HepG2 (cell line): ENCODE results near the gene UGGT1. TPM values are rescaled to one million over a fixed set of nuclear protein-coding genes. Genes with fewer than 3 reads are reported as not detected.

Experiments
- CBFB ChIP-seq: sonication (generic); formaldehyde crosslinking; IDR thresholded peaks from 2 replicates; pipeline ENCODE4 v1.4.0; 2020; ENCODE audit warnings: missing genetic modification reagents
- CHD2 ChIP-seq: IDR thresholded peaks from 2 replicates; pipeline ENCODE4 v1.6.1; 2011; ENCODE audit warnings: low read depth, low read length, improper control_type of control experiment
- HOXA5 ChIP-seq: sonication (generic); formaldehyde crosslinking; IDR thresholded peaks from 2 replicates; pipeline ENCODE4 v1.4.0; 2020; ENCODE audit warnings: missing genetic modification reagents
- JARID2 ChIP-seq: sonication (generic); formaldehyde crosslinking; IDR thresholded peaks from 2 replicates; pipeline ENCODE4 v1.8.1; 2023; ENCODE audit warnings: missing genetic modification reagents, inconsistent platforms; ENCODE audit not compliant: insufficient replicate concordance
- KAT8 ChIP-seq: IDR thresholded peaks from 2 replicates; pipeline ENCODE4 v1.6.1; 2016; ENCODE audit warnings: missing genetic modification reagents, missing compliant biosample characterization
- KDM3A ChIP-seq: IDR thresholded peaks from 2 replicates; pipeline ENCODE4 v1.6.1; 2018; ENCODE audit warnings: low read depth, missing compliant biosample characterization
- MAFK ChIP-seq, 2 experiments: IDR thresholded peaks in 1 of 2; conservative IDR thresholded peaks in 1 of 2; 2 replicates each; pipeline ENCODE4 v1.6.1; 2011; ENCODE audit warnings: improper control_type of control experiment in 2 of 2, low read length in 2 of 2
- MTF2 ChIP-seq: sonication (generic); formaldehyde crosslinking; IDR thresholded peaks from 2 replicates; pipeline ENCODE4 v1.5.0; 2020; ENCODE audit warnings: missing genetic modification reagents, borderline replicate concordance
- NFIB ChIP-seq: sonication (generic); formaldehyde crosslinking; IDR thresholded peaks from 2 replicates; pipeline ENCODE4 v1.9.0; 2021; ENCODE audit warnings: missing genetic modification reagents, mild to moderate bottlenecking, borderline replicate concordance
- RELA ChIP-seq: sonication (generic); formaldehyde crosslinking; IDR thresholded peaks from 2 replicates; pipeline ENCODE4 v1.4.0; 2020; ENCODE audit warnings: missing genetic modification reagents
- REXO4 ChIP-seq: sonication (generic); formaldehyde crosslinking; IDR thresholded peaks from 2 replicates; pipeline ENCODE4 v1.8.0; 2022; ENCODE audit warnings: missing genetic modification reagents, mild to moderate bottlenecking, borderline replicate concordance
- RFXAP ChIP-seq: sonication (generic); formaldehyde crosslinking; IDR thresholded peaks from 2 replicates; pipeline ENCODE4 v1.4.0; 2020; ENCODE audit warnings: missing genetic modification reagents, borderline replicate concordance
- SAFB2 ChIP-seq: sonication (generic); formaldehyde crosslinking; IDR thresholded peaks from 2 replicates; pipeline ENCODE4 v1.5.1; 2020; ENCODE audit warnings: missing genetic modification reagents, low read depth, mild to moderate bottlenecking, borderline replicate concordance
- SPEN ChIP-seq: sonication (generic); formaldehyde crosslinking; IDR thresholded peaks from 2 replicates; pipeline ENCODE4 v1.5.1; 2020; ENCODE audit warnings: low read depth, mild to moderate bottlenecking, missing genetic modification reagents
- TCF12 ChIP-seq, 2 experiments: fragments of 450-650 bp in 1 of 2; sonication (generic) in 1 of 2; formaldehyde crosslinking in 1 of 2; IDR thresholded peaks; 2 replicates each; pipeline versions ENCODE4 v1.6.1 to v1.8.0; 2017 to 2022; ENCODE audit warnings: antibody characterized with exemption in 1 of 2, mild to moderate bottlenecking in 1 of 2, missing genetic modification reagents in 1 of 2, moderate library complexity in 1 of 2
- XBP1 ChIP-seq: sonication (generic); formaldehyde crosslinking; IDR thresholded peaks from 2 replicates; pipeline ENCODE4 v1.5.0; 2020; ENCODE audit warnings: missing genetic modification reagents
- ZEB1 ChIP-seq: IDR thresholded peaks from 2 replicates; pipeline ENCODE4 v1.6.1; 2012; ENCODE audit warnings: mild to moderate bottlenecking, low read depth, inconsistent platforms; ENCODE audit not compliant: insufficient replicate concordance
- ZNF207 ChIP-seq: fragments of 450-650 bp; IDR thresholded peaks from 2 replicates; pipeline ENCODE4 v1.6.1; 2016; ENCODE audit warnings: antibody characterized with exemption, borderline replicate concordance
- ZNF3 ChIP-seq: IDR thresholded peaks from 2 replicates; pipeline ENCODE4 v1.7.0; 2017; ENCODE audit warnings: inconsistent platforms
- ZNF549 ChIP-seq: sonication (generic); formaldehyde crosslinking; IDR thresholded peaks from 2 replicates; pipeline ENCODE4 v1.5.0; 2020; ENCODE audit warnings: missing genetic modification reagents
- ZNF564 ChIP-seq: sonication (generic); formaldehyde crosslinking; IDR thresholded peaks from 2 replicates; pipeline ENCODE4 v1.8.1; 2023; ENCODE audit warnings: mild to moderate bottlenecking, missing genetic modification reagents
- ZNF619 ChIP-seq: sonication (generic); formaldehyde crosslinking; IDR thresholded peaks from 2 replicates; pipeline ENCODE4 v1.4.0; 2020; ENCODE audit warnings: mild to moderate bottlenecking, missing genetic modification reagents
- ZNF720 ChIP-seq: sonication (generic); formaldehyde crosslinking; IDR thresholded peaks from 2 replicates; pipeline ENCODE4 v1.4.0; 2020; ENCODE audit warnings: missing genetic modification reagents
- polyA plus RNA-seq, 8 experiments: library from polyadenylated mRNA; depleted of rRNA in 3 of 8; stranded (reverse) in 7 of 8; unstranded in 1 of 8; fragments of >200 nt; fragmentation: Illumina TruSeq in 4 of 8; extraction: Trizol in 4 of 8; gene quantifications; 2 replicates each; pipeline versions ENCODE4 v1.2.1 to v1.2.3, GENCODE V29; 2011 to 2016; ENCODE audit warnings: low read depth in 4 of 8, missing spikeins in 1 of 8, mixed read lengths in 1 of 8; ENCODE audit not compliant: insufficient read depth in 1 of 8
- total RNA-seq, 5 experiments: library from RNA; depleted of rRNA; stranded (reverse); fragments of >200 nt; fragmentation: Illumina TruSeq; extraction: Trizol; gene quantifications; 2 replicates each; pipeline ENCODE4 v1.2.3, GENCODE V29; 2016; ENCODE audit warnings: low read depth in 1 of 5
- TF ChIP-seq, protein P1 (sequence below): sonication (generic); formaldehyde crosslinking; IDR thresholded peaks from 2 replicates; pipeline ENCODE4 v1.4.0; 2020; ENCODE audit warnings: missing genetic modification reagents
- TF ChIP-seq, protein P2 (sequence below): sonication (generic); formaldehyde crosslinking; IDR thresholded peaks from 2 replicates; pipeline ENCODE4 v1.8.1; 2023; ENCODE audit warnings: missing genetic modification reagents, mild to moderate bottlenecking, borderline replicate concordance
- TF ChIP-seq, protein P3 (sequence below): sonication (generic); formaldehyde crosslinking; IDR thresholded peaks from 2 replicates; pipeline ENCODE4 v1.4.0; 2020; ENCODE audit warnings: mild to moderate bottlenecking, missing genetic modification reagents
- TF ChIP-seq, protein P4 (sequence below): sonication (generic); formaldehyde crosslinking; IDR thresholded peaks from 2 replicates; pipeline ENCODE4 v1.4.0; 2020; ENCODE audit warnings: missing genetic modification reagents

The UGGT1 gene
- total and polyA plus RNA-seq, 2 of the 13 experiments (the other 11 are each of a cell fraction or from before 2014, with no cell fraction given) = 35.8 to 83.2 TPM

DNA sequence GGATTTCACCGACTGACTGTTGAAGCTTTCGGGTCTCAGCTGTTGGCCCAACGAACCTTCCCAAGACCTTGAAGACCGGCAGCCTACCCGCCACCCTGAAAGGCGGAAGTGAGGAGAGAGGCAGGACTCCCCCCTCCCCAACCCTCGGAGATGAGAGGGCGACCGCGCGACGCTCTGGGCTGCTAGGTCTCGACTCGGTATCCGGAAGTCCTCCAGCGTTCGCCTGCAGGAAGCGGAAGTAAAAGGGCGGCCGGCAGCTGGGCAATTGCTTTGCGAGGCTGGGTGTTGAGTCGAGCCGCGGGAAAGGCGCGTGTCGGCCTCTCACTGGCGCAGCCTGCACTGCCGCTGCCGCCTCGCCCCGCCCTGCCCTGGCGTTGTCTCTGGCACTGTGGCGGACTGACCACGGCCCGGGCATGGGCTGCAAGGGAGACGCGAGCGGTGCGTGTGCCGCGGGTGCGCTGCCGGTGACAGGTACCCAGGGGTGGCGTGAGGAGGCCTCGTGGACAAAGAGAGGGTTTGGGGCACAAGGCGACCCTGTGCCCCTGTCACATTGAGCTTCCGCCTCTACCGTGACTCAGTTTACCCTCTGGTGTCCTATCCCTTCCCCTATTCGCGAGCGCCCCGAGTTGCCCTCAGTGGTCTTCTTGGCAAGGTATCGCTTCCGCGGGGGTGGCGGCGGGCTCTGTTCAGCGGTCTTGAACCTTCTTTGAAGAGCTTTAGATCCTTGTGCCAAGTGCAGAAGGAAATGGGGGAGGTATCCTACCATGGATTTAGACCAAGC is at the start of gene UGGT1 (continued):
- TF ChIP-seq TCF12 (IDR thresholded peaks at IDR 0.05) (no peak), TCF12 (CRISPR knock-in tag; IDR thresholded peaks at IDR 0.05) (0 out of 2 replicates have a peak, but pooled peaks have one; percentile 56), ZNF720 (CRISPR knock-in tag) (peak; percentile 10; the same call in 1 of the 2 replicates), HOXA5 (CRISPR knock-in tag) (0 out of 2 replicates have a peak, but pooled peaks have one; percentile 76), KAT8 (CRISPR knock-in tag) (peak; percentile 100), XBP1 (CRISPR knock-in tag) (peak; percentile 97), SAFB2 (CRISPR knock-in tag) (peak; percentile 97), ZNF564 (CRISPR knock-in tag) (peak; percentile 94), RELA (CRISPR knock-in tag) (peak; percentile 65; the same call in 1 of the 2 replicates), ZNF207 (no peak), SPEN (CRISPR knock-in tag) (peak; percentile 97), CHD2 (peak; percentile 36; the same call in 1 of the 2 replicates), RFXAP (CRISPR knock-in tag) (peak; percentile 96; the same call in 1 of the 2 replicates), REXO4 (CRISPR knock-in tag) (no peak), ZEB1 (no peak), ZNF549 (CRISPR knock-in tag) (no peak), MTF2 (CRISPR knock-in tag) (peak; percentile 92; the same call in 1 of the 2 replicates), CBFB (CRISPR knock-in tag) (peak; percentile 92), JARID2 (CRISPR knock-in tag) (peak; percentile 97), KDM3A (CRISPR knock-in tag) (peak; percentile 94), MAFK (conservative IDR thresholded peaks at IDR 0.05 in 1 of 2, IDR thresholded peaks at IDR 0.05 in 1 of 2; ENCODE audit: low read length in 2 of 2) (no peak), NFIB (CRISPR knock-in tag) (no peak), ZNF3 (peak; percentile 90), ZNF619 (CRISPR knock-in tag) (peak; percentile 99)
- TF ChIP-seq, protein P1, sequence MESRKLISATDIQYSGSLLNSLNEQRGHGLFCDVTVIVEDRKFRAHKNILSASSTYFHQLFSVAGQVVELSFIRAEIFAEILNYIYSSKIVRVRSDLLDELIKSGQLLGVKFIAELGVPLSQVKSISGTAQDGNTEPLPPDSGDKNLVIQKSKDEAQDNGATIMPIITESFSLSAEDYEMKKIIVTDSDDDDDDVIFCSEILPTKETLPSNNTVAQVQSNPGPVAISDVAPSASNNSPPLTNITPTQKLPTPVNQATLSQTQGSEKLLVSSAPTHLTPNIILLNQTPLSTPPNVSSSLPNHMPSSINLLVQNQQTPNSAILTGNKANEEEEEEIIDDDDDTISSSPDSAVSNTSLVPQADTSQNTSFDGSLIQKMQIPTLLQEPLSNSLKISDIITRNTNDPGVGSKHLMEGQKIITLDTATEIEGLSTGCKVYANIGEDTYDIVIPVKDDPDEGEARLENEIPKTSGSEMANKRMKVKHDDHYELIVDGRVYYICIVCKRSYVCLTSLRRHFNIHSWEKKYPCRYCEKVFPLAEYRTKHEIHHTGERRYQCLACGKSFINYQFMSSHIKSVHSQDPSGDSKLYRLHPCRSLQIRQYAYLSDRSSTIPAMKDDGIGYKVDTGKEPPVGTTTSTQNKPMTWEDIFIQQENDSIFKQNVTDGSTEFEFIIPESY = no peak
- TF ChIP-seq, protein P2, sequence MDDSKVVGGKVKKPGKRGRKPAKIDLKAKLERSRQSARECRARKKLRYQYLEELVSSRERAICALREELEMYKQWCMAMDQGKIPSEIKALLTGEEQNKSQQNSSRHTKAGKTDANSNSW (CRISPR knock-in tag) = peak; percentile 95
- TF ChIP-seq, protein P3, sequence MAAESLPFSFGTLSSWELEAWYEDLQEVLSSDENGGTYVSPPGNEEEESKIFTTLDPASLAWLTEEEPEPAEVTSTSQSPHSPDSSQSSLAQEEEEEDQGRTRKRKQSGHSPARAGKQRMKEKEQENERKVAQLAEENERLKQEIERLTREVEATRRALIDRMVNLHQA (CRISPR knock-in tag) = no peak
- TF ChIP-seq, protein P4, sequence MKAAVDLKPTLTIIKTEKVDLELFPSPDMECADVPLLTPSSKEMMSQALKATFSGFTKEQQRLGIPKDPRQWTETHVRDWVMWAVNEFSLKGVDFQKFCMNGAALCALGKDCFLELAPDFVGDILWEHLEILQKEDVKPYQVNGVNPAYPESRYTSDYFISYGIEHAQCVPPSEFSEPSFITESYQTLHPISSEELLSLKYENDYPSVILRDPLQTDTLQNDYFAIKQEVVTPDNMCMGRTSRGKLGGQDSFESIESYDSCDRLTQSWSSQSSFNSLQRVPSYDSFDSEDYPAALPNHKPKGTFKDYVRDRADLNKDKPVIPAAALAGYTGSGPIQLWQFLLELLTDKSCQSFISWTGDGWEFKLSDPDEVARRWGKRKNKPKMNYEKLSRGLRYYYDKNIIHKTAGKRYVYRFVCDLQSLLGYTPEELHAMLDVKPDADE (CRISPR knock-in tag) = no peak; the same call in 1 of the 2 replicates
